ENCODE results near the gene CNGA3.

GRCh38 chr2:98355881-98356280 lies 9.6 kb downstream of the CNGA3 start:
- no peak for TF ChIP-seq CTCF (IDR thresholded peaks at IDR 0.05; ENCODE audit: insufficient read depth, low read length)
- TF ChIP-seq REST (IDR thresholded peaks at IDR 0.05; ENCODE audit: insufficient replicate concordance, low read depth), result no peak
- TF ChIP-seq POLR2AphosphoS5 (IDR thresholded peaks at IDR 0.05; ENCODE audit: low read depth), result no peak
- no peak for TF ChIP-seq GABPA (IDR thresholded peaks at IDR 0.05; ENCODE audit: low read depth)
- TF ChIP-seq SPI1 (IDR thresholded peaks at IDR 0.05; ENCODE audit: borderline replicate concordance, low read depth), result no peak

Measured in HL-60 (cell line).